GM19324 (cell line): Measurements from ENCODE around the gene HSD17B2.

Experiments
- ATAC-seq: cut with Tn5 transposase; IDR thresholded peaks from one replicate; pipeline ENCODE4 v1.9.1; 2021; ENCODE audit warnings: mild to moderate bottlenecking, moderate library complexity; ENCODE audit not compliant: unreplicated experiment, low FRiP score

The HSD17B2 gene

GRCh38 chr16:82047374-82047773 lies 12.3 kb downstream of the HSD17B2 start:
- ATAC-seq = no peak

GRCh38 chr16:82047787-82048186 lies 12.7 kb downstream of the HSD17B2 start:
- ATAC-seq = no peak

- no peak for ATAC-seq
Measured at GRCh38 chr16:82049484-82049883, 14.4 kb downstream of the HSD17B2 start.

- ATAC-seq = no peak
Measured at GRCh38 chr16:82050506-82050905, 15.5 kb downstream of the HSD17B2 start.

- no peak for ATAC-seq
Measured at GRCh38 chr16:82050909-82051357, 15.9 kb downstream of the HSD17B2 start.

GRCh38 chr16:82051656-82052055 lies 16.6 kb downstream of the HSD17B2 start:
- no peak for ATAC-seq

- no peak for ATAC-seq
Measured at GRCh38 chr16:82055117-82055516, 20.1 kb downstream of the HSD17B2 start.

- ATAC-seq = no peak
Measured at GRCh38 chr16:82055728-82056549, 20.9 kb downstream of the HSD17B2 start.

- ATAC-seq = no peak
Measured at GRCh38 chr16:82056550-82056896, 21.5 kb downstream of the HSD17B2 start.

- ATAC-seq = no peak
Measured at GRCh38 chr16:82059161-82059982, 24.3 kb downstream of the HSD17B2 start.

- ATAC-seq = no peak
Measured at GRCh38 chr16:82059983-82060421, 24.9 kb downstream of the HSD17B2 start.

- no peak for ATAC-seq
Measured at GRCh38 chr16:82061861-82062525, 26.9 kb downstream of the HSD17B2 start.

- ATAC-seq = no peak
Measured at GRCh38 chr16:82062645-82063058, 27.6 kb downstream of the HSD17B2 start.

- no peak for ATAC-seq
Measured at GRCh38 chr16:82063456-82064082, 28.5 kb downstream of the HSD17B2 start.

- no peak for ATAC-seq
Measured at GRCh38 chr16:82067042-82067803, 32.2 kb downstream of the HSD17B2 start.

GRCh38 chr16:82067804-82068325 lies 32.8 kb downstream of the HSD17B2 start:
- no peak for ATAC-seq

GRCh38 chr16:82070656-82071369 lies 35.8 kb downstream of the HSD17B2 start:
- no peak for ATAC-seq

- ATAC-seq = no peak
Measured at GRCh38 chr16:82071421-82071820, 36.4 kb downstream of the HSD17B2 start.

- no peak for ATAC-seq
Measured at GRCh38 chr16:82072313-82072712, 37.3 kb downstream of the HSD17B2 start.
